ENCODE measurements around the gene TBC1D1. TPM values are rescaled to one million over a fixed set of nuclear protein-coding genes. Genes with fewer than 3 reads are reported as not detected.

TBC1D1 gene
- total and polyA plus RNA-seq, 2 experiments from 2014 or later = 53.9 to 151 TPM

DNA sequence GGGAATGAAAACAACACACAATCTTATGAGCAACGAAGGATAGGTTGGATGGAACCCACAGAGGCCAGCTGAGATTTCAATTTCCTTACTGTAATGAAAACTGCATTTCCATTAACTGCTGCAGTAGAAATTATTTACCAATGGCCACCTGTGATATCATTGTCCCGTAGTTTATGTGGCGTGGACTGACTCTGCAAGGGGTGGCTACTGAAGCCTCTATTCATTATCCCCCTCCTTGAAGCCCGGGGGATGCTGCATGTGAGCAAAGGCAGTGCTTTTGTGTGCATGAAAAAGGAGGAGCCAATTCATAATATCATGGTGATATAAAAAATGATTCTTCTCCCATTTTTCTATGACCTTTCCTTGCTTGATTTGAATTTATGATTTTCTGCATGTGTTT is 277.1 kb downstream of the TBC1D1 start (continued):
- TF ChIP-seq, protein P1, sequence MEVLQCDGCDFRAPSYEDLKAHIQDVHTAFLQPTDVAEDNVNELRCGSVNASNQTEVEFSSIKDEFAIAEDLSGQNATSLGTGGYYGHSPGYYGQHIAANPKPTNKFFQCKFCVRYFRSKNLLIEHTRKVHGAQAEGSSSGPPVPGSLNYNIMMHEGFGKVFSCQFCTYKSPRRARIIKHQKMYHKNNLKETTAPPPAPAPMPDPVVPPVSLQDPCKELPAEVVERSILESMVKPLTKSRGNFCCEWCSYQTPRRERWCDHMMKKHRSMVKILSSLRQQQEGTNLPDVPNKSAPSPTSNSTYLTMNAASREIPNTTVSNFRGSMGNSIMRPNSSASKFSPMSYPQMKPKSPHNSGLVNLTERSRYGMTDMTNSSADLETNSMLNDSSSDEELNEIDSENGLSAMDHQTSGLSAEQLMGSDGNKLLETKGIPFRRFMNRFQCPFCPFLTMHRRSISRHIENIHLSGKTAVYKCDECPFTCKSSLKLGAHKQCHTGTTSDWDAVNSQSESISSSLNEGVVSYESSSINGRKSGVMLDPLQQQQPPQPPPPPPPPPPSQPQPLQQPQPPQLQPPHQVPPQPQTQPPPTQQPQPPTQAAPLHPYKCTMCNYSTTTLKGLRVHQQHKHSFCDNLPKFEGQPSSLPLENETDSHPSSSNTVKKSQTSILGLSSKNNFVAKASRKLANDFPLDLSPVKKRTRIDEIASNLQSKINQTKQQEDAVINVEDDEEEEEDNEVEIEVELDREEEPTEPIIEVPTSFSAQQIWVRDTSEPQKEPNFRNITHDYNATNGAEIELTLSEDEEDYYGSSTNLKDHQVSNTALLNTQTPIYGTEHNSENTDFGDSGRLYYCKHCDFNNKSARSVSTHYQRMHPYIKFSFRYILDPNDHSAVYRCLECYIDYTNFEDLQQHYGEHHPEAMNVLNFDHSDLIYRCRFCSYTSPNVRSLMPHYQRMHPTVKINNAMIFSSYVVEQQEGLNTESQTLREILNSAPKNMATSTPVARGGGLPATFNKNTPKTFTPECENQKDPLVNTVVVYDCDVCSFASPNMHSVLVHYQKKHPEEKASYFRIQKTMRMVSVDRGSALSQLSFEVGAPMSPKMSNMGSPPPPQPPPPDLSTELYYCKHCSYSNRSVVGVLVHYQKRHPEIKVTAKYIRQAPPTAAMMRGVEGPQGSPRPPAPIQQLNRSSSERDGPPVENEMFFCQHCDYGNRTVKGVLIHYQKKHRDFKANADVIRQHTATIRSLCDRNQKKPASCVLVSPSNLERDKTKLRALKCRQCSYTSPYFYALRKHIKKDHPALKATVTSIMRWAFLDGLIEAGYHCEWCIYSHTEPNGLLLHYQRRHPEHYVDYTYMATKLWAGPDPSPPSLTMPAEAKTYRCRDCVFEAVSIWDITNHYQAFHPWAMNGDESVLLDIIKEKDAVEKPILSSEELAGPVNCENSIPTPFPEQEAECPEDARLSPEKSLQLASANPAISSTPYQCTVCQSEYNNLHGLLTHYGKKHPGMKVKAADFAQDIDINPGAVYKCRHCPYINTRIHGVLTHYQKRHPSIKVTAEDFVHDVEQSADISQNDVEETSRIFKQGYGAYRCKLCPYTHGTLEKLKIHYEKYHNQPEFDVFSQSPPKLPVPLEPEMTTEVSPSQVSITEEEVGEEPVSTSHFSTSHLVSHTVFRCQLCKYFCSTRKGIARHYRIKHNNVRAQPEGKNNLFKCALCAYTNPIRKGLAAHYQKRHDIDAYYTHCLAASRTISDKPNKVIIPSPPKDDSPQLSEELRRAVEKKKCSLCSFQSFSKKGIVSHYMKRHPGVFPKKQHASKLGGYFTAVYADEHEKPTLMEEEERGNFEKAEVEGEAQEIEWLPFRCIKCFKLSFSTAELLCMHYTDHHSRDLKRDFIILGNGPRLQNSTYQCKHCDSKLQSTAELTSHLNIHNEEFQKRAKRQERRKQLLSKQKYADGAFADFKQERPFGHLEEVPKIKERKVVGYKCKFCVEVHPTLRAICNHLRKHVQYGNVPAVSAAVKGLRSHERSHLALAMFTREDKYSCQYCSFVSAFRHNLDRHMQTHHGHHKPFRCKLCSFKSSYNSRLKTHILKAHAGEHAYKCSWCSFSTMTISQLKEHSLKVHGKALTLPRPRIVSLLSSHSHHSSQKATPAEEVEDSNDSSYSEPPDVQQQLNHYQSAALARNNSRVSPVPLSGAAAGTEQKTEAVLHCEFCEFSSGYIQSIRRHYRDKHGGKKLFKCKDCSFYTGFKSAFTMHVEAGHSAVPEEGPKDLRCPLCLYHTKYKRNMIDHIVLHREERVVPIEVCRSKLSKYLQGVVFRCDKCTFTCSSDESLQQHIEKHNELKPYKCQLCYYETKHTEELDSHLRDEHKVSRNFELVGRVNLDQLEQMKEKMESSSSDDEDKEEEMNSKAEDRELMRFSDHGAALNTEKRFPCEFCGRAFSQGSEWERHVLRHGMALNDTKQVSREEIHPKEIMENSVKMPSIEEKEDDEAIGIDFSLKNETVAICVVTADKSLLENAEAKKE (CRISPR knock-in tag; IDR thresholded peaks at IDR 0.05) = no peak

DNA sequence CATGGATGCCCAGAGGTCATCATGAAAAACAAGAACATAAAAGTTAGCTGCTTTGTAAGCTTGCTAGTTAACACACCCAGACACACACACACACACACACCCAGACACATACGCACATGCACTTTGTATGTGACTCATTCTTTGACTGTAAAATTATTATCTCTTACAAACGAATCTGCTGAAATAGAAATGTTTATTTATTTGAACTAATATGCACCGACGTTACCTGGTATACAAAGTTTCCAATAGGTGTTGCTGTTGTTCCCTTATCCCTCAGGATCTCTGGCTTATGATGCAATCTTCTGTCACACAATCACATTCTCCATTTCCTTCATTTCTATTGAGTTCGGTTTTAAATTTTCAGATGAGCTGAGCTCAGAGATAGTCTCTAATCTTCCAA is 278.6 kb downstream of the TBC1D1 start:
- H3K27ac ChIP-seq (ENCODE audit: low read depth) = no peak overlapping the region
- H2AFZ ChIP-seq = peak overlapping the region; percentile 79
- H3K36me3 ChIP-seq (ENCODE audit: insufficient read depth) = no peaks in the 10 kb centered on the region
- Mint-ChIP-seq H3K27ac (peak overlapping the region; percentile 25; the same call in 1 of the 2 replicates), H3K4me1 (peaks cover 3% of the 10 kb centered on the region; the same call in 1 of the 3 replicates), H3K9me3 (peaks cover 7% of the 10 kb centered on the region; the same call in 2 of the 3 replicates), H3K27me3 (ENCODE audit: insufficient read depth, low read depth, poor library complexity) (no peaks in the 10 kb centered on the region), H3K36me3 (ENCODE audit: low read depth) (no peaks in the 10 kb centered on the region), H3K4me3 (no peak overlapping the region)
- no peaks in the 10 kb centered on the region for H3K4me1 ChIP-seq (ENCODE audit: insufficient read depth)
- no peak overlapping the region for H3K4me3 ChIP-seq
- DNase-seq (ENCODE audit: low spot score) (no peak), ATAC-seq (no peak)
- no peaks in the 10 kb centered on the region for H3K27me3 ChIP-seq (ENCODE audit: insufficient read depth)
- no peak overlapping the region for H3K4me2 ChIP-seq
- TF ChIP-seq EZH2phosphoT487 (IDR thresholded peaks at IDR 0.05; ENCODE audit: unreplicated experiment) (no peak), POLR2AphosphoS5 (IDR thresholded peaks at IDR 0.05; ENCODE audit: low read depth) (no peak), ZNF331 (CRISPR knock-in tag; IDR thresholded peaks at IDR 0.05; ENCODE audit: low read depth) (no peak), CREB1 (CRISPR knock-in tag; IDR thresholded peaks at IDR 0.05; ENCODE audit: low read depth) (no peak), ZNF114 (CRISPR knock-in tag; IDR thresholded peaks at IDR 0.05) (no peak), STAT1 (IDR thresholded peaks at IDR 0.05; ENCODE audit: unreplicated experiment) (no peak)
- TF ChIP-seq, protein P1 (CRISPR knock-in tag; IDR thresholded peaks at IDR 0.05) = no peak
- TF ChIP-seq, protein P2, sequence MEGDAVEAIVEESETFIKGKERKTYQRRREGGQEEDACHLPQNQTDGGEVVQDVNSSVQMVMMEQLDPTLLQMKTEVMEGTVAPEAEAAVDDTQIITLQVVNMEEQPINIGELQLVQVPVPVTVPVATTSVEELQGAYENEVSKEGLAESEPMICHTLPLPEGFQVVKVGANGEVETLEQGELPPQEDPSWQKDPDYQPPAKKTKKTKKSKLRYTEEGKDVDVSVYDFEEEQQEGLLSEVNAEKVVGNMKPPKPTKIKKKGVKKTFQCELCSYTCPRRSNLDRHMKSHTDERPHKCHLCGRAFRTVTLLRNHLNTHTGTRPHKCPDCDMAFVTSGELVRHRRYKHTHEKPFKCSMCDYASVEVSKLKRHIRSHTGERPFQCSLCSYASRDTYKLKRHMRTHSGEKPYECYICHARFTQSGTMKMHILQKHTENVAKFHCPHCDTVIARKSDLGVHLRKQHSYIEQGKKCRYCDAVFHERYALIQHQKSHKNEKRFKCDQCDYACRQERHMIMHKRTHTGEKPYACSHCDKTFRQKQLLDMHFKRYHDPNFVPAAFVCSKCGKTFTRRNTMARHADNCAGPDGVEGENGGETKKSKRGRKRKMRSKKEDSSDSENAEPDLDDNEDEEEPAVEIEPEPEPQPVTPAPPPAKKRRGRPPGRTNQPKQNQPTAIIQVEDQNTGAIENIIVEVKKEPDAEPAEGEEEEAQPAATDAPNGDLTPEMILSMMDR (conservative IDR thresholded peaks at IDR 0.05; ENCODE audit: low read depth in 2 of 2) = peak; percentile 16 to 34; a peak in 1 of 4 replicates
- H3K79me2 ChIP-seq (replicated peaks; ENCODE audit: insufficient read depth) = no peaks in the 10 kb centered on the region
- H3F3A ChIP-seq (replicated peaks; ENCODE audit: low read depth) = no peaks in the 10 kb centered on the region
- H3K9me2 ChIP-seq (ENCODE audit: insufficient read depth) = no peaks in the 10 kb centered on the region
- no peaks in the 10 kb centered on the region for H4K20me1 ChIP-seq (replicated peaks; ENCODE audit: insufficient read depth)

All from GM23338 (cell line).